GM19043 (cell line): ENCODE data around the gene GBP2.

Source experiments
- ATAC-seq: cut with Tn5 transposase; IDR thresholded peaks from one replicate; pipeline ENCODE4 v1.9.1; 2021; ENCODE audit warnings: low read depth; ENCODE audit not compliant: unreplicated experiment

The GBP2 gene

DNA sequence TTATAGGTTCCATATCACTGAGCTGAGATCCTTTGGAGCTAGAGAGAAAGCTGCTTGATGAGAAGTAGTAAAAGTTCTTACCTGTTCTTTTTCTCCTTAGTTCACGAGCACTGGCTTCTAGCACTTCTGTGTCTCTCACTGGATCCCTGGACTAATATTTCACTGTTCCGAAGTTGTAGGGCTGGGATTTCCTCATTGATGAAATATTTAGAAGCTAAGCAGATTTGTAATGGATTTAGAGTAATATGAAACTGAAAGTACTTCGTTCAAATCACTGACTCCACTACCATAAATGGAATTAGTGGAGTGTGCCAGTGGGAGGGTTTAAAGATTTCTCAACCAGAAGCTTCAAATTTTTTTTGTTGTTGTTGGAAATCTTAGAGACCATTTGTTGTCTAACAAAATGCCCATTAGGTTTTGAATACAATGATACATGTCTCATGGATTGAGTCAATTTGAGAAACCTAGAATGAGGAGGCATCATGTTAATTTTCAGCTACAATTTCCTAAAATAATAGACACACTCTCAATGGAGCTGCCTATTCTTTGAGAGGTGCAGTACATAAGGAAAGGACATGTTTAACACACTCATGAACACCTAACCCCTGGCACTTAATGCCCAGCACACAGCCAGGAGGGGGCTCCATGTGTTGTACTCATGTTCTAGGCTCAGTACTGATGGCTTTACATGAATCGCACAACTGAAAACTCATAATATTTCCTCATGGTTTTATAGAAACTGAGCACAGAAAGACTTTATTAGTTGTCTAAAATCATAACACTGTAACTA, 60.6 kb downstream of the GBP2 start, which contains the start of gene GBP1:
TSS of gene GBP1 (minus strand) at position 130 of the 790 bp plus-strand sequence. CDS start 1,974 bp downstream, outside the sequence.
- peak; percentile 51 for ATAC-seq

DNA sequence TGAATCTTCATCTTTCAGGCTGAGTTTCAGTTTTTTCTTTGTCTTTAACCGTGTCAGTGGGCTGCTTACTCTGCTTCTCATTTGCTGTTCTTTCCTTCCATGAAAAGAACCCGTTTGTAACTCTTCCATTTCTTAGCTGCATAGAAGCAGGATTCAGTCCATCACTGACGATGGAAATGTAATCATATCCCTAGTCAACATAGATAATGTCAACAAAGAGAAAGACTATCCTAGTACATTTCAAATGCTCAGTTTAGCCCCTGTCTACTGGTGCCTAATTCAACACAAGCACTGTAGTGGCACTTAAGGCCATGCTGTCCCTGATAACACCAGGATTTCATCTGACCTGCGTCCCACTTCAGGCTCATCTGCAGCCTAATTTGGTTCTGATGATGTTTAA, 61.3 kb downstream of the GBP2 start:
- ATAC-seq: peak; percentile 48

DNA sequence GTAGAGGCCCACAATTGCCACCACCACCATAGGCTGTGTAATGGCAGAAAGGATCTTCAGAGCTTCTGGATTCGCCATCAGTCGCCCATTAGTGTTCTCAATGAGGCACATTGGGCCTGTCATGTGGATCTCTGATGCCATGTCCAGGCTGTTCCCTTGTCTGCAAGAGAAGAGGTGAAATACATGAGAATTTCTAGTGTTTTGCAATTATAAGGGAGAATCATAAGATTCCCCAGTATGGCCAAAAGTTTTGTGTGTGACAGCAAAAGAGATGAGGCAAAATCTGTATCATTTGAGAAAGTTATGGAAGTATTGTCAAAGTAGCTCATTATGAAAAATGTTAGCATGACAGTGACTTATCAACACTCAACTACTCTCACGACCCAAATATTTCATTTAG, 62.8 kb downstream of the GBP2 start:
- ATAC-seq: no peak

DNA sequence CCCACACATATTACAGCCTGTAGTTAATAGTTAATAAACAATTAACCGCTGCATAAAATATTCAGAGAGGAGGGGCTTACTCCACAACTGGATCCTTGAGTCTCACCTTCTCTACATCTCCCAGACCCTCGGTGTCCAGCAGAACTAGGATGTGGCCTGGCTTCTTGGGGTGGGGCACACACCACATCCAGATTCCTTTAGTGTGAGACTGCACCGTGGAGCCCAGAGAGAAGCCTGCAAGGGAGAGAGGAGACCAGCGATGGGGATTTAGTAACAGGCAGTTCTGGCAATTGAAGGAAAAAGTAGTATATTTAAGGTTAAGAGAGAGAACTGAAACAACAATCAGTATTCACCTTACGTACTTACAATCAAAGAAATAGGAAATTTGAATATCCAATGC, 65.8 kb downstream of the GBP2 start:
- ATAC-seq: no peak
